ENCODE data around the gene RAB3IL1.

RAB3IL1 gene

DNA sequence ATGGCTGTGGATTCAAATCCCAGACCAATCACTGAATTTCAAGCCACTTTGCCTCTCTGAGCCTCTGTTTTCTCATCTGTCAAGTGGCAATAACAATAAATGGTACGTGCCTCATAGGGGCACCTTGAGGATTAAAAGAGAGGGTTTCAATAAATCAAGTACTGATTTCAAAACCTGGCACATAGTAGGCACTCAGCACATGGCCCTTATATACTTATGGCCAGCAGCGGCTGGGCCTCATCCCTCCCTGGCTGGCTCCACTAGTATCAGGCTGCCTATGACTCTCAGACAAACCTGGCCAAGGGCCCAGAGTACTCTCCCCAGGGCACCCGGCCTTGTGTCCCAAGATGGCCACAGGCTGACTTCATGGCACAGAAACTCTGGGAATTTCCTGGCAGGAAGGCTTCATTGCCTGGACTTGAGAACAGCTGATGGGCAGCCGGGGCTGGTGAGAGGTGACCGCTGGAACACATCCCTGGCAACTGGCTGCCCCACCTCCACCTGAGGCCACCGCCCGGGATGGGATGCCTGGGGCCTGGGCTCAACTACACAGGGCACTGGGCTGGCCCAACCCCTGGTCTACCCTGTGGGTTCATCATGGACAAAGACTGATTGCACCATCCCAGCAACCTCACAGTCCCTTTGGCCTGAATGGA is 29.4 kb downstream of the RAB3IL1 start:
- Histone ChIP-seq H3K4me3 (ENCODE audit: low read depth, low read length) (no peak overlapping the region), H3K9me3 (ENCODE audit: control insufficient read depth, insufficient read depth, low read depth, low read length) (no peaks in the 10 kb centered on the region), H3K4me1 (ENCODE audit: control insufficient read depth, insufficient read depth, low read length) (peaks cover 3% of the 10 kb centered on the region), H3K27ac (ENCODE audit: extremely low read depth, low read depth, low read length) (no peak overlapping the region), H3K36me3 (ENCODE audit: control insufficient read depth in 2 of 2, insufficient read depth in 1 of 2, low read length in 2 of 2) (no peaks in the 10 kb centered on the region)
- no peak for TF ChIP-seq ZNF2 (tag by site-specific recombination; IDR thresholded peaks at IDR 0.05)
- TF ChIP-seq, protein P1, sequence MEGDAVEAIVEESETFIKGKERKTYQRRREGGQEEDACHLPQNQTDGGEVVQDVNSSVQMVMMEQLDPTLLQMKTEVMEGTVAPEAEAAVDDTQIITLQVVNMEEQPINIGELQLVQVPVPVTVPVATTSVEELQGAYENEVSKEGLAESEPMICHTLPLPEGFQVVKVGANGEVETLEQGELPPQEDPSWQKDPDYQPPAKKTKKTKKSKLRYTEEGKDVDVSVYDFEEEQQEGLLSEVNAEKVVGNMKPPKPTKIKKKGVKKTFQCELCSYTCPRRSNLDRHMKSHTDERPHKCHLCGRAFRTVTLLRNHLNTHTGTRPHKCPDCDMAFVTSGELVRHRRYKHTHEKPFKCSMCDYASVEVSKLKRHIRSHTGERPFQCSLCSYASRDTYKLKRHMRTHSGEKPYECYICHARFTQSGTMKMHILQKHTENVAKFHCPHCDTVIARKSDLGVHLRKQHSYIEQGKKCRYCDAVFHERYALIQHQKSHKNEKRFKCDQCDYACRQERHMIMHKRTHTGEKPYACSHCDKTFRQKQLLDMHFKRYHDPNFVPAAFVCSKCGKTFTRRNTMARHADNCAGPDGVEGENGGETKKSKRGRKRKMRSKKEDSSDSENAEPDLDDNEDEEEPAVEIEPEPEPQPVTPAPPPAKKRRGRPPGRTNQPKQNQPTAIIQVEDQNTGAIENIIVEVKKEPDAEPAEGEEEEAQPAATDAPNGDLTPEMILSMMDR (tag by site-specific recombination; IDR thresholded peaks at IDR 0.05), result no peak
- TF ChIP-seq ZNF350 (tag by site-specific recombination; IDR thresholded peaks at IDR 0.05), result no peak
- TF ChIP-seq, protein P2, sequence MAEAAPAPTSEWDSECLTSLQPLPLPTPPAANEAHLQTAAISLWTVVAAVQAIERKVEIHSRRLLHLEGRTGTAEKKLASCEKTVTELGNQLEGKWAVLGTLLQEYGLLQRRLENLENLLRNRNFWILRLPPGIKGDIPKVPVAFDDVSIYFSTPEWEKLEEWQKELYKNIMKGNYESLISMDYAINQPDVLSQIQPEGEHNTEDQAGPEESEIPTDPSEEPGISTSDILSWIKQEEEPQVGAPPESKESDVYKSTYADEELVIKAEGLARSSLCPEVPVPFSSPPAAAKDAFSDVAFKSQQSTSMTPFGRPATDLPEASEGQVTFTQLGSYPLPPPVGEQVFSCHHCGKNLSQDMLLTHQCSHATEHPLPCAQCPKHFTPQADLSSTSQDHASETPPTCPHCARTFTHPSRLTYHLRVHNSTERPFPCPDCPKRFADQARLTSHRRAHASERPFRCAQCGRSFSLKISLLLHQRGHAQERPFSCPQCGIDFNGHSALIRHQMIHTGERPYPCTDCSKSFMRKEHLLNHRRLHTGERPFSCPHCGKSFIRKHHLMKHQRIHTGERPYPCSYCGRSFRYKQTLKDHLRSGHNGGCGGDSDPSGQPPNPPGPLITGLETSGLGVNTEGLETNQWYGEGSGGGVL (tag by site-specific recombination; IDR thresholded peaks at IDR 0.05), result no peak
- TF ChIP-seq, protein P3, sequence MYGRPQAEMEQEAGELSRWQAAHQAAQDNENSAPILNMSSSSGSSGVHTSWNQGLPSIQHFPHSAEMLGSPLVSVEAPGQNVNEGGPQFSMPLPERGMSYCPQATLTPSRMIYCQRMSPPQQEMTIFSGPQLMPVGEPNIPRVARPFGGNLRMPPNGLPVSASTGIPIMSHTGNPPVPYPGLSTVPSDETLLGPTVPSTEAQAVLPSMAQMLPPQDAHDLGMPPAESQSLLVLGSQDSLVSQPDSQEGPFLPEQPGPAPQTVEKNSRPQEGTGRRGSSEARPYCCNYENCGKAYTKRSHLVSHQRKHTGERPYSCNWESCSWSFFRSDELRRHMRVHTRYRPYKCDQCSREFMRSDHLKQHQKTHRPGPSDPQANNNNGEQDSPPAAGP (tag by site-specific recombination; IDR thresholded peaks at IDR 0.05), result no peak
- TF ChIP-seq ZNF24 (tag by site-specific recombination; IDR thresholded peaks at IDR 0.05), result no peak
- TF ChIP-seq, protein P4, sequence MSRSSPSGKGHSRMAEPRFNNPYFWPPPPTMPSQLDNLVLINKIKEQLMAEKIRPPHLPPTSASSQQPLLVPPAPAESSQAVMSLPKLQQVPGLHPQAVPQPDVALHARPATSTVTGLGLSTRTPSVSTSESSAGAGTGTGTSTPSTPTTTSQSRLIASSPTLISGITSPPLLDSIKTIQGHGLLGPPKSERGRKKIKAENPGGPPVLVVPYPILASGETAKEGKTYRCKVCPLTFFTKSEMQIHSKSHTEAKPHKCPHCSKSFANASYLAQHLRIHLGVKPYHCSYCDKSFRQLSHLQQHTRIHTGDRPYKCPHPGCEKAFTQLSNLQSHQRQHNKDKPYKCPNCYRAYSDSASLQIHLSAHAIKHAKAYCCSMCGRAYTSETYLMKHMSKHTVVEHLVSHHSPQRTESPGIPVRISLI (tag by site-specific recombination; IDR thresholded peaks at IDR 0.05), result no peak
- TF ChIP-seq, protein P5, sequence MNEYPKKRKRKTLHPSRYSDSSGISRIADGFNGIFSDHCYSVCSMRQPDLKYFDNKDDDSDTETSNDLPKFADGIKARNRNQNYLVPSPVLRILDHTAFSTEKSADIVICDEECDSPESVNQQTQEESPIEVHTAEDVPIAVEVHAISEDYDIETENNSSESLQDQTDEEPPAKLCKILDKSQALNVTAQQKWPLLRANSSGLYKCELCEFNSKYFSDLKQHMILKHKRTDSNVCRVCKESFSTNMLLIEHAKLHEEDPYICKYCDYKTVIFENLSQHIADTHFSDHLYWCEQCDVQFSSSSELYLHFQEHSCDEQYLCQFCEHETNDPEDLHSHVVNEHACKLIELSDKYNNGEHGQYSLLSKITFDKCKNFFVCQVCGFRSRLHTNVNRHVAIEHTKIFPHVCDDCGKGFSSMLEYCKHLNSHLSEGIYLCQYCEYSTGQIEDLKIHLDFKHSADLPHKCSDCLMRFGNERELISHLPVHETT (tag by site-specific recombination; IDR thresholded peaks at IDR 0.05), result no peak
- TF ChIP-seq, protein P6, sequence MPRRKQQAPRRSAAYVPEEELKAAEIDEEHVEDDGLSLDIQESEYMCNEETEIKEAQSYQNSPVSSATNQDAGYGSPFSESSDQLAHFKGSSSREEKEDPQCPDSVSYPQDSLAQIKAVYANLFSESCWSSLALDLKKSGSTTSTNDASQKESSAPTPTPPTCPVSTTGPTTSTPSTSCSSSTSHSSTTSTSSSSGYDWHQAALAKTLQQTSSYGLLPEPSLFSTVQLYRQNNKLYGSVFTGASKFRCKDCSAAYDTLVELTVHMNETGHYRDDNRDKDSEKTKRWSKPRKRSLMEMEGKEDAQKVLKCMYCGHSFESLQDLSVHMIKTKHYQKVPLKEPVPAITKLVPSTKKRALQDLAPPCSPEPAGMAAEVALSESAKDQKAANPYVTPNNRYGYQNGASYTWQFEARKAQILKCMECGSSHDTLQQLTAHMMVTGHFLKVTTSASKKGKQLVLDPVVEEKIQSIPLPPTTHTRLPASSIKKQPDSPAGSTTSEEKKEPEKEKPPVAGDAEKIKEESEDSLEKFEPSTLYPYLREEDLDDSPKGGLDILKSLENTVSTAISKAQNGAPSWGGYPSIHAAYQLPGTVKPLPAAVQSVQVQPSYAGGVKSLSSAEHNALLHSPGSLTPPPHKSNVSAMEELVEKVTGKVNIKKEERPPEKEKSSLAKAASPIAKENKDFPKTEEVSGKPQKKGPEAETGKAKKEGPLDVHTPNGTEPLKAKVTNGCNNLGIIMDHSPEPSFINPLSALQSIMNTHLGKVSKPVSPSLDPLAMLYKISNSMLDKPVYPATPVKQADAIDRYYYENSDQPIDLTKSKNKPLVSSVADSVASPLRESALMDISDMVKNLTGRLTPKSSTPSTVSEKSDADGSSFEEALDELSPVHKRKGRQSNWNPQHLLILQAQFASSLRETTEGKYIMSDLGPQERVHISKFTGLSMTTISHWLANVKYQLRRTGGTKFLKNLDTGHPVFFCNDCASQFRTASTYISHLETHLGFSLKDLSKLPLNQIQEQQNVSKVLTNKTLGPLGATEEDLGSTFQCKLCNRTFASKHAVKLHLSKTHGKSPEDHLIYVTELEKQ (tag by site-specific recombination; IDR thresholded peaks at IDR 0.05; ENCODE audit: borderline replicate concordance), result no peak
- TF ChIP-seq MYNN (tag by site-specific recombination; IDR thresholded peaks at IDR 0.05; ENCODE audit: borderline replicate concordance), result no peak
- no peak for TF ChIP-seq KLF16 (tag by site-specific recombination; IDR thresholded peaks at IDR 0.05)
- TF ChIP-seq ZNF76 (tag by site-specific recombination; IDR thresholded peaks at IDR 0.05; ENCODE audit: borderline replicate concordance, low read depth), result no peak
- TF ChIP-seq GLIS1 (tag by site-specific recombination; IDR thresholded peaks at IDR 0.05), result no peak
- TF ChIP-seq RBAK (tag by site-specific recombination; IDR thresholded peaks at IDR 0.05), result no peak
- TF ChIP-seq ZSCAN30 (tag by site-specific recombination; IDR thresholded peaks at IDR 0.05), result no peak
- TF ChIP-seq, protein P7, sequence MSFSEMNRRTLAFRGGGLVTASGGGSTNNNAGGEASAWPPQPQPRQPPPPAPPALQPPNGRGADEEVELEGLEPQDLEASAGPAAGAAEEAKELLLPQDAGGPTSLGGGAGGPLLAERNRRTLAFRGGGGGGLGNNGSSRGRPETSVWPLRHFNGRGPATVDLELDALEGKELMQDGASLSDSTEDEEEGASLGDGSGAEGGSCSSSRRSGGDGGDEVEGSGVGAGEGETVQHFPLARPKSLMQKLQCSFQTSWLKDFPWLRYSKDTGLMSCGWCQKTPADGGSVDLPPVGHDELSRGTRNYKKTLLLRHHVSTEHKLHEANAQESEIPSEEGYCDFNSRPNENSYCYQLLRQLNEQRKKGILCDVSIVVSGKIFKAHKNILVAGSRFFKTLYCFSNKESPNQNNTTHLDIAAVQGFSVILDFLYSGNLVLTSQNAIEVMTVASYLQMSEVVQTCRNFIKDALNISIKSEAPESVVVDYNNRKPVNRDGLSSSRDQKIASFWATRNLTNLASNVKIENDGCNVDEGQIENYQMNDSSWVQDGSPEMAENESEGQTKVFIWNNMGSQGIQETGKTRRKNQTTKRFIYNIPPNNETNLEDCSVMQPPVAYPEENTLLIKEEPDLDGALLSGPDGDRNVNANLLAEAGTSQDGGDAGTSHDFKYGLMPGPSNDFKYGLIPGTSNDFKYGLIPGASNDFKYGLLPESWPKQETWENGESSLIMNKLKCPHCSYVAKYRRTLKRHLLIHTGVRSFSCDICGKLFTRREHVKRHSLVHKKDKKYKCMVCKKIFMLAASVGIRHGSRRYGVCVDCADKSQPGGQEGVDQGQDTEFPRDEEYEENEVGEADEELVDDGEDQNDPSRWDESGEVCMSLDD (tag by site-specific recombination; IDR thresholded peaks at IDR 0.05), result no peak
- TF ChIP-seq KLF1 (tag by site-specific recombination; IDR thresholded peaks at IDR 0.05), result no peak
- TF ChIP-seq, protein P8, sequence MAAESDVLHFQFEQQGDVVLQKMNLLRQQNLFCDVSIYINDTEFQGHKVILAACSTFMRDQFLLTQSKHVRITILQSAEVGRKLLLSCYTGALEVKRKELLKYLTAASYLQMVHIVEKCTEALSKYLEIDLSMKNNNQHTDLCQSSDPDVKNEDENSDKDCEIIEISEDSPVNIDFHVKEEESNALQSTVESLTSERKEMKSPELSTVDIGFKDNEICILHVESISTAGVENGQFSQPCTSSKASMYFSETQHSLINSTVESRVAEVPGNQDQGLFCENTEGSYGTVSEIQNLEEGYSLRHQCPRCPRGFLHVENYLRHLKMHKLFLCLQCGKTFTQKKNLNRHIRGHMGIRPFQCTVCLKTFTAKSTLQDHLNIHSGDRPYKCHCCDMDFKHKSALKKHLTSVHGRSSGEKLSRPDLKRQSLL (tag by site-specific recombination; IDR thresholded peaks at IDR 0.05), result no peak
- ChIA-PET CTCF (interaction anchor here (0.7 to 2.2 kb wide), 7 partner anchors 8 to 194 kb away, joined by 3 to 13 read pairs (median 4); no protein-coding TSS in a partner anchor), POLR2A (no interaction called here)
